OCI-LY7 (cell line): ENCODE results near the gene LRGUK. TPM values are rescaled to one million over a fixed set of nuclear protein-coding genes. Genes with fewer than 3 reads are reported as not detected.

ENCODE experiments used
- BruUV-seq: library from RNA; stranded (reverse); fragments of 400-500 nt; replicated peaks from 2 replicates; lab custom pipeline; 2021; lab: Mats Ljungman, UMichigan
- CTCF ChIA-PET: fragments of 300-600 bp; sonication (Branson Sonifier 250); formaldehyde crosslinking; loops from one replicate; lab custom pipeline; 2022; ENCODE audit warnings: antibody characterized with exemption; ENCODE audit not compliant: unreplicated experiment; lab: Charles Lee
- POLR2A ChIA-PET: fragments of 300-600 bp; sonication (Branson Sonifier 250); formaldehyde crosslinking; loops from one replicate; lab custom pipeline; 2022; ENCODE audit warnings: antibody characterized with exemption; lab: Charles Lee
- DNase-seq: peaks from one replicate; pipeline ENCODE4 v3.0.0-alpha.2; 2015; ENCODE audit warnings: low spot score
- H2AFZ ChIP-seq: fragments of 200-600 bp; sonication (generic), shearing (Covaris generic); 2 replicates; pipeline ENCODE4 v1.6.1; 2014; ENCODE audit warnings: mild to moderate bottlenecking, antibody characterized with exemption, low read length, moderate library complexity
- H3K27ac ChIP-seq: fragments of 200-600 bp; sonication (generic); 2 replicates; pipeline ENCODE4 v1.5.1; 2014; ENCODE audit warnings: mixed run types, low read depth, mild to moderate bottlenecking, moderate library complexity, low read length, inconsistent platforms; ENCODE audit not compliant: poor library complexity, severe bottlenecking
- H3K36me3 ChIP-seq: fragments of 200-600 bp; sonication (generic); 2 replicates; pipeline ENCODE4 v1.6.1; 2014; ENCODE audit warnings: mild to moderate bottlenecking, antibody characterized with exemption, low read length, moderate library complexity, mixed read lengths; ENCODE audit not compliant: insufficient read depth
- H3K4me1 ChIP-seq: fragments of 200-600 bp; sonication (generic); 2 replicates; pipeline ENCODE4 v1.5.1; 2014; ENCODE audit warnings: mild to moderate bottlenecking, low read length; ENCODE audit not compliant: insufficient read depth, poor library complexity, severe bottlenecking
- H3K4me2 ChIP-seq: fragments of 200-600 bp; sonication (generic); 2 replicates; pipeline ENCODE4 v1.6.1; 2014; ENCODE audit warnings: mild to moderate bottlenecking, low read length
- H3K4me3 ChIP-seq: fragments of 200-600 bp; sonication (generic); 2 replicates; pipeline ENCODE4 v1.5.1; 2014; ENCODE audit warnings: mild to moderate bottlenecking, low read depth, low read length; ENCODE audit not compliant: poor library complexity, severe bottlenecking
- H3K79me2 ChIP-seq: fragments of 200-600 bp; sonication (generic); 2 replicates; pipeline ENCODE4 v1.6.1; 2016; ENCODE audit warnings: low read depth, mild to moderate bottlenecking, low read length, moderate library complexity, mixed read lengths; ENCODE audit not compliant: insufficient read depth
- H3K9me2 ChIP-seq: fragments of 200-600 bp; sonication (generic); 2 replicates; pipeline ENCODE4 v1.6.1; 2016; ENCODE audit warnings: mild to moderate bottlenecking, low read length, mixed read lengths; ENCODE audit not compliant: insufficient read depth
- H3K9me3 ChIP-seq: fragments of 200-600 bp; sonication (generic); 2 replicates; pipeline ENCODE4 v1.6.1; 2014; ENCODE audit warnings: mild to moderate bottlenecking, mixed run types, low read length, mixed read lengths
- H4K20me1 ChIP-seq: fragments of 200-600 bp; sonication (generic); 2 replicates; pipeline ENCODE4 v1.6.1; 2014; ENCODE audit warnings: mild to moderate bottlenecking, antibody characterized with exemption, low read length, moderate library complexity, mixed read lengths; ENCODE audit not compliant: insufficient read depth
- CTCF ChIP-seq: fragments of 200-600 bp; sonication (generic); conservative IDR thresholded peaks from 2 replicates; pipeline ENCODE4 v1.5.1; 2014; ENCODE audit warnings: mild to moderate bottlenecking, antibody characterized with exemption, low read length, moderate library complexity, mixed read lengths
- EZH2phosphoT487 ChIP-seq: fragments of 200-600 bp; sonication (generic); IDR thresholded peaks from 2 replicates; pipeline ENCODE4 v1.6.1; 2018; ENCODE audit warnings: low read depth, borderline replicate concordance, mild to moderate bottlenecking, mixed run types, antibody characterized with exemption, low read length, moderate library complexity, mixed read lengths
- intact Hi-C: fragments of 100-400 bp; cut with micrococcal nuclease; formaldehyde crosslinking; loops from one replicate; pipeline ENCODE4 v1.10.0; 2022; ENCODE audit not compliant: unreplicated experiment
- total RNA-seq, 2 experiments: library from RNA; depleted of rRNA in 1 of 2; stranded (reverse); fragments of >200 nt in 1 of 2; shearing (Covaris generic) in 1 of 2; gene quantifications; 2 replicates each; pipeline ENCODE4 v1.2.3, GENCODE V29; 2014 to 2022

Gene LRGUK
- total RNA-seq, 2 experiments from 2014 or later = 0.46 to 0.95 TPM

GRCh38 chr7:134104166-134104565, 23.0 kb upstream of the LRGUK start:
- intact Hi-C loops = no loop called here
- H3K9me3 ChIP-seq = no peaks in the 10 kb centered on the region
- H3K4me2 ChIP-seq = no peak overlapping the region
- POLR2A ChIA-PET = no interaction called here
- TF ChIP-seq EZH2phosphoT487 = no peak
- TF ChIP-seq CTCF = no peak
- no peak overlapping the region for H2AFZ ChIP-seq
- BruUV-seq = no TSS peak
- CTCF ChIA-PET = no interaction called here
- H3K4me1 ChIP-seq = no peaks in the 10 kb centered on the region
- no peaks in the 10 kb centered on the region for H3K79me2 ChIP-seq
- no peaks in the 10 kb centered on the region for H3K36me3 ChIP-seq
- no peaks in the 10 kb centered on the region for H3K9me2 ChIP-seq
- no peak for DNase-seq
- no peaks in the 10 kb centered on the region for H4K20me1 ChIP-seq
- H3K4me3 ChIP-seq = no peak overlapping the region
- H3K27ac ChIP-seq = no peak overlapping the region

- Histone ChIP-seq H3K4me2 (no peak overlapping the region), H3K4me3 (no peak overlapping the region), H4K20me1 (no peaks in the 10 kb centered on the region), H3K4me1 (no peaks in the 10 kb centered on the region), H3K27ac (no peak overlapping the region), H3K9me2 (no peaks in the 10 kb centered on the region), H2AFZ (no peak overlapping the region), H3K9me3 (no peaks in the 10 kb centered on the region), H3K36me3 (no peaks in the 10 kb centered on the region), H3K79me2 (no peaks in the 10 kb centered on the region)
- no peak for DNase-seq
- BruUV-seq = no TSS peak
- ChIA-PET CTCF (no interaction called here), POLR2A (no interaction called here)
- intact Hi-C loops = no loop called here
- TF ChIP-seq EZH2phosphoT487 = no peak
- no peak for TF ChIP-seq CTCF
Observed at GRCh38 chr7:134105841-134106240, 21.3 kb upstream of the LRGUK start.

- Histone ChIP-seq H3K79me2 (no peaks in the 10 kb centered on the region), H3K36me3 (no peaks in the 10 kb centered on the region), H3K27ac (no peak overlapping the region), H3K4me1 (no peaks in the 10 kb centered on the region), H3K4me2 (no peak overlapping the region), H3K9me3 (no peaks in the 10 kb centered on the region), H3K4me3 (no peak overlapping the region), H2AFZ (no peak overlapping the region), H4K20me1 (no peaks in the 10 kb centered on the region), H3K9me2 (no peaks in the 10 kb centered on the region)
- no peak for TF ChIP-seq EZH2phosphoT487
- peak; percentile 28; the same call in 1 of the 2 replicates for TF ChIP-seq CTCF
- intact Hi-C loops = no loop called here
- POLR2A ChIA-PET = interaction anchor here (0.7 kb wide), 2 partner anchors 19 to 167 kb away, joined by 3 to 7 read pairs; no protein-coding TSS in a partner anchor
- no peak for DNase-seq
- CTCF ChIA-PET = no interaction called here
- BruUV-seq = no TSS peak
Observed at GRCh38 chr7:134108802-134109201, 18.3 kb upstream of the LRGUK start.
